HG03442 (cell line): ENCODE data around the gene ZNF813.
"Not testable (repeated sequence)": the region's sequence is repeated elsewhere in the genome, so short reads cannot be mapped to it uniquely, and the experiment has no call there.

ENCODE experiments used
- ATAC-seq: cut with Tn5 transposase; IDR thresholded peaks from one replicate; pipeline ENCODE4 v1.9.1; 2021; ENCODE audit warnings: mild to moderate bottlenecking, moderate library complexity; ENCODE audit not compliant: unreplicated experiment

ZNF813 gene

DNA sequence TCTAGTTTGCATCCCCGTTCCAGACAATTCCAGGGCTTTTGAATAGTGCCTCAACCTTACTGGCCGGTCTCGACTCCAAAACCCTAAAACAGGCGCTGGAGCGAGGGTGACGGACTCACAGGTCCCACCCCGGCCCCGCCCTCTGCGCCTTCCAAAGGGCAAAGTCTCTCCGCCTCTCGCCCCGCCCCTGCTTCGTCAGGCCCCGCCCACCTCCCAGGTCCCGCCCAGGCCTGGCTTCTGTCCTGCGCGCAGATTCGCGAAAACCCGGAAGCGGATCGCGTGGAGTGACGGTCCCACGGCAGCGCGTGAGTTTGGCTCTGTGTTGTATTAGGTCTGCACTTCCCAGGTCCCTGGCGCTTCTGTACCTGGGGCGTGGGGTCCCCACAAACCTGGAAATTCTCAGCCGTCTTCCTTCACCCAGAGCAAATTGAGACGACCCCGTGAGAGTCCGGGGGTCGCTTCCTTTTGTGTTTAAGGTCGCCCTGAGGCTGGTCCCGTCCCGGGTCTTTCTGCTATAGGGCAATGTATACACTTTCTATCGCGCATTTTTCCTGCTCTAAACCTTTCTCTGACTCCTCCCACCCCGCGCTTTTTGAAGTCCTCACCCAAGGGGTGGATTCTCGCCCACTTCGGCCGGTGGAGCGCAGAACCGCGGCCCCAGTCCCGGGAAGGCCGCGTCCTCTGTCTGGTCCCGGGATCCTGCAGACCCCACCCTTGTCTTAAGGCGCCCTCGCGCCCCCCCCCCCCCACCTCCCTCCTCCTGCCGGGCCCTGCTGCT lies at the start of gene ZNF813:
TSS of gene ZNF813 (plus strand) at position 249 of the 778 bp plus-strand sequence. CDS start 16,090 bp downstream, outside the sequence.
- ATAC-seq, result peak; percentile 79

DNA sequence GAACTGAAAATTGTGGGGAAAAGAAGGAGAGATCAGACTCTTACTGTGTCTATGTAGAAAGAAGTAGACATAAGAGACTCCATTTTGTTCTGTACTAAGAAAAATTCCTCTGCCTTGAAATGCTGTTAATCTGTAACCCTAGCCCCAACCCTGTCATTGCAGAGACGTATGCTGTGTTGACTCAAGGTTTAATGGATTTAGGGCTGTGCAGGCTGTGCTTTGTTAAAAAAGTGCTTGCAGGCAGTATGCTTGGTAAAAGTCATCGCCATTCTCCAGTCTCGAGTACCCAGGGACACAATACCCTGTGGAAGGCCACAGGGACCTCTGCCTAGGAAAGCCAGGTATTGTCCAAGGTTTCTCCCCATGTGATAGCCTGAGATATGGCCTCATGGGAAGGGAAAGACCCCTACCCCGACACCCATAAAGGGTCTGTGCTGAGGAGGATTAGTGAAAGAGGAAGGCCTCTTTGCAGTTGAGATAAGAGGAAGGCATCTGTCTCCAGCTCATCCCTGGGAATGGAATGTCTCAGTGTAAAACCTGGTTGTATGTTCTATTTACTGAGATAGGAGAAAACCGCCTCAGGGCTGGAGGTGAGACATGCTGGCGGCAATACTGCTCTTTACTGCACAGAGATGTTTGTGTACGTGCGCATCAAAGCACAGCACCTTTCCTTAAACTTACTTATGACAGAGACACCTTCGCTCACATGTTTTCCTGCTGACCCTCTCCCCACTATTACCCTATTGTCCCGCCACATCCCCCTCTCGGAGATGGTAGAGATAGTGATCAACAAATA lies 46.8 kb upstream of the ZNF813 start:
- ATAC-seq, result not testable (repeated sequence)

DNA sequence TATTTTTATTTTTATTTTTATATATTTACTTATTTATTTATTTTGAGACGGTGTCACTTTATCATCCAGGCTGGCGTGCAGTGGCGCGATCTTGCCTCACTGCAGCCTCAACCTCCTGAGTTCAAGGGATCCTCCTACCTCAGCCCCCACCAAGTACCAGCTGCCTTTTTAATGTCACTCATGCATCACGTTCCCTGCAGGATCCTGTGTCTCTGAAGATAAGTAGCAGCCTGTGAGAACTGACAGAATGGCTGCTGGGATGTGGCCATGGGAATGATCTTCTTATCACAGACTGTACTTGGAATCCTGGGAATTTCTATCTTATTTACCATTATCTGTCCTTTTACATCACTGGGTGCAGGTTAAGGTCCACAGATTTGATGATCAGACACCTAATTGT lies 45.0 kb upstream of the ZNF813 start:
- ATAC-seq, result no peak

DNA sequence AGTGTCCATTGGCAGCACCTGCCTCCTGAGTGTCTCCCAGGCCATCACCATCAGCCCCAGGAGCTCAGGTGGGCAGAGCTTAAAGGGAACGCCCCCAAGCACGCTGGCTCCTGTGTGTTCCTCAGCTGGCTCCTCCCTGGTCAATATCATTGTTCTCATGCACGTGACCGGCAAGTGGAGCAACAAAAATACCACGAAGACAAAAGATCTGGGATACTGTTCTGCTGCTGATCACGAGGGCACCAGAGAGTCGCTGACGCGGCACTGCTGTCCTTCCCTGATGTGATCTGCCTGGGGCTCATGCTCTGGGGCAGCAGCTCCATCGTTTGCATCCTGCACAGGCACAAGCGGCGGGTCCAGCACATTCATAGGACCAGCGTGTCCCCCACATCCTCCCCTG lies 44.5 kb upstream of the ZNF813 start:
- ATAC-seq, result not testable (repeated sequence)

DNA sequence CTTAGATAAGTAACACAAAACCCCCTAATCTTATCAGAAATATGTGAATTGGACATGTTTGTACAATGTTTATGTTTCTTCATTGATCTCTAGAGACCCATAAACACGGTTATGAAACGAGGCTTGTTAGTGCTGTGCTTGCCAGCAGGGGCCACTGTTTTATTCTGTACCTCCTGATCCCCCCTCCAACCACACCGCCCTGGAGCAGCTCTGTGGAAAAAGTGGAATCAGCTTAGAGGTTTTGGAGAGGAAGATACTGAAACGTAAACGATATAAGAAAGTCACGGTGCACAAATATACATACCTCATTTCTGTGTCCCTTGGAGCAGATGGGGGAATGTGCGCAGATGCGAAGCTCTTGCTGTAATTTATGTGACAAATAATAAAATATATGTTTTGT lies 43.9 kb upstream of the ZNF813 start:
- not testable (repeated sequence) for ATAC-seq

DNA sequence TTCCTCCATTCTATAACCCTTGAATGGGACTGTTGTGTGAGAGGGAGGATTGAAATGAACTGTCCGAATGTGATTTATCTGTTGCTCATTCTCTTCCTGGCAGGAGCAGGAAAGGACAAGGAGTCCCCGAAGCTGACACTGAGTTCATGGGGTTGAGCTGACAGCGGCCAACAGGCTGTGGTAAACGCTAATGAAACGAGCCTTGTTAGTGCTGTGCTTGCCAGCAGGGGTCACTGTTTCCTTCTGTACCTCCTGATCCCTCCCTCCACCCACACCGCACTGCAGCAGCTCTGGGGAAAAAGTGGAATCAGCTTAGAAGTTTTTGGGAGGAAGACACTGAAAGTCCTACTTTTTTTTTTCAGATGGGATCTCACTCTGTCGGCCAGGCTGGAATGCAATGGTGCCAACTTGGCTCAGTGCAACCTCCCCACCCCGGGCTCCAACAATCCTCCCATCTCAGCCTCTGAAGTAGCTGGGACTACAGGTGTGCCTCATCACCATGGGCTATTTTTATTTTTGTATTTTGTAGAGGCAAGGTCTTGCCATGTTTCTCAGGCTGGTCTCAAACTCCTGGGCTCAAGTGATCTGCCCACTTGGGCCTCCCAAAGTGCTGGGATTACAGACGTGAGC lies 42.5 kb upstream of the ZNF813 start:
- no peak for ATAC-seq

DNA sequence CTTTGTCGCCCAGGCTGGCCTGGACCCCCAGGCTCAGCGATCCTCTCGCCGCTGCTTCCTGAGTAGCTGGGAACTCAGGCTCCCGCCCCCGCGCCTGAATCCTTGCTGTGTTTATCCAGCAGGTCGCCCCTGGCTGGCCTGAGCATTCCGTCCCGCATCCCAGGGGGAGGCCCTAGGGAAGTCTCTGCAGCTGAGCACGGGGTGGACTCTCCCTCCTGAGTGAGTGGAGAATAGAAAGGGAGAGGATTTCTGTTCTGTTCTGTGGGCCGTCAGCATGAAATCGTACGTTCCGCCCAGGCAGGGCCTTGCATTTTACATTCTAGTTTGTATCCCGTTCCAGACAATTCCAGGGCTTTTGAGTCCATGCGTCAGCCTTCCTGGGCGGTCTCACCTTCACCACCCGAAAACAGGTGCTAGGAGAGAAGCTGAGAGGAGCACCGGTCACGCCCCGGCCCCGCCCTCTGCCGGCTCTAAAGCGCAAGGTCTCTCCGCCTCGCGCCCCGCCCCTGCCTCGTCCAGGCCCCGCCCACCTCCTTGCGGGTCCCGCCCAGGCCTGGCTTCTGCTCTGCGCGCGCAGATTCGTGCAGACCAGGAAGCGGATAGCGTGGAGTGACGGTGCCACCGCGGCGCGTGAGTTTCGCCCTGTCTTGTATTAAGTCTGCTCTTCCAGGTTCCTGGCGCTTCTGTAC lies 36.0 kb upstream of the ZNF813 start, which contains the start of gene ZNF761:
TSS of gene ZNF761 (plus strand) at position 586 of the 689 bp plus-strand sequence. CDS start 15,285 bp downstream, outside the sequence.
- ATAC-seq, result peak; percentile 96

DNA sequence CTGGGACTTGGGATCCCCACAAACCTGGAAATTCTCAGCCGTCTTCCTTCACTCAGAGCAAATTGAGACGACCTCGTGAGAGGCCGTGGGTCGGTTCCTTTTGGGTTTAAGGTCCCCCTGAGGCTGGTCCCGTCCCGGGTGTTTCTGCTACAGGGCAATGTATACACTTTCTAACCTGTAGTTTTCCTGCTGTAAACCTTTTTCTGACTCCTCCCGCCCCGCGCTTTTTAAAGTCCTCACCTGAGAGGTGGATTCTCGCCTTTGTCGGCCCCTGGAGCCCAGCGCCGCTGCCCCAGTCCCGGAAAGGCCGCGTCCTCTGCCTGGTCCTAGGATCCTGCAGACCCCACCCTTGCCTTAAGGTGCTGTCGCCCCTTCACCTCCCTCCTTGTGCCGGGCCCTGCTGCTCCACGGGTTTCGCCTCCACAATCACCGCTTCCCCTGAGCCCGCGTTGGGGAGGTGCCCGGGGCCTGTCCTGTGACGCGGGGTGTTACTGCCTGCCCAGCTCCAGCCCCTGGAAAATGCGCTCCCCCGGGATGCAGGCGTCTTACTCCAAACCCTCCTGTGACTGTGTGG lies 35.4 kb upstream of the ZNF813 start:
- peak; percentile 19 for ATAC-seq

DNA sequence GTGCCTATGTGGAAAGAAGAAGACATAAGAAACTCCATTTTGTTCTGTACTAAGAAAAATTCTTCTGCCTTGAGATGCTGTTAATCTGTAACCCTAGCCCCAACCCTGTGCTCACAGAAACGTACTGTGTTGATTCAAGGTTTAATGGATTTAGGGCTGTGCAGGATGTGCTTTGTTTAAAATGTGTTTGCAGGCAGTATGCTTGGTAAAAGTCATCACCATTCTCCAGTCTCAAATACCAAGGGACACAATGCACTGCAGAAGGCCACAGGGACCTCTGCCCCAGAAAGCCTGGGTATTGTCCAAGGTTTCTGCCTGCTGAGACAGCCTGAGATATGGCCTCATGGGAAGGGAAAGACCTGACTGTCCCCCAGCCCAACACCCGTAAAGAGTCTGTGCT lies 23.7 kb upstream of the ZNF813 start:
- ATAC-seq, result not testable (repeated sequence)

DNA sequence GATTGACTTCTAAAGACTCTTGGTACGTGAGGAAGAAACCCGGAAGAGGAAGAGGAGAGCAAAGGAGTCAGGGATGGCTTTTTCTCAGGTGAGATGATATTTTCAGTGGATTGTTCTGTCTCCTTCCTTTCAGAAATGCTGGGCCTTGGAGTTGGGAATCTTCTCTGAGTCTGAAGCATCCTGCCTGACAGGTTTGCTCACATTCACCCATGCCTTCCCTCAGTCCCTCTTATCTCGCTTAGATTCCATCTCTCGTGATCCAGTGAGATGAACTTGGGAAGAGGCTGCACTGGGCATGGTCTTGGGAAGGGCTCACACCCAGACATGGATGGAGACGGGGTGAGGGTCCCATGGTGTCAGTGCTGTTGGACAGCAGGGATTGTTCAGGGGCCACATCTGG lies 20.3 kb upstream of the ZNF813 start:
- not testable (repeated sequence) for ATAC-seq

DNA sequence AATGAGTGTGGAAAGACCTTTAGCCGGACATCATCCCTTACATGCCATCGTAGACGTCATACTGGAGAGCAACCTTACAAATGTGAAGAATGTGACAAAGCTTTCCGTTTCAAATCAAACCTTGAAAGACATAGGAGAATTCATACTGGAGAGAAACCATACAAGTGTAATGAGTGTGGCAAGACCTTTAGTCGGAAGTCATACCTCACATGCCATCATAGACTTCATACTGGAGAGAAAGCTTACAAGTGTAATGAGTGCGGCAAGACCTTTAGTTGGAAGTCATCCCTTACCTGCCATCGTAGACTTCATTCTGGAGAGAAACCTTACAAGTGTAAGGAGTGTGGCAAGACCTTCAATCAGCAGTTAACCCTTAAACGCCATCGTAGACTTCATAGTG lies 11.7 kb upstream of the ZNF813 start:
- no peak for ATAC-seq

DNA sequence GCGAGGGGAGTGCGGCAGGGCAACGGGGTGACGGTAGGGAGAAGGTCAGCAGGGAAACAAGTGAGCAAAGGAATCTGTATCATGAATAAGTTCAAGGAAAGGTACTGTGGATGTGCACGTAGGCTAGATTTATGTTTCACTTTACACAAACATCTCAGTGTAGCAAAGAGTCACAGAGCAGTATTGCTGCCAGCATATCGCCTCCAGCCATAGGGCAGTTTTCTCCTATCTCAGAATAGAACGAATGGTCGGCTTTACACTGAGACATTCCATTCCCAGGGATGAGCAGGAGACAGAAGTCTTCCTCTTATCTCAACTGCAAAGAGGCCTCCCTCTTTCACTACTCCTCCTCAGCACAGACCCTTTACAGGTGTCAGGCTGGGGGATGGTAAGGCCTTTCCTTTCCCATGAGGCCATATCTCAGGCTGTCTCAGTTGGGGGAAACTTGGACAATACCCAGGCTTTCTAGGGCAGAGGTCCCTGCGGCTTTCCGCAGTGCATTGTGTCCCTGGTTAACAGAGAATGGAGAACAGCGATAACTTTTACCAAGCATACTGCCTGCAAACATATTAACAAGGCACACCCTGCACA lies 7.3 kb upstream of the ZNF813 start:
- ATAC-seq, result not testable (repeated sequence)

DNA sequence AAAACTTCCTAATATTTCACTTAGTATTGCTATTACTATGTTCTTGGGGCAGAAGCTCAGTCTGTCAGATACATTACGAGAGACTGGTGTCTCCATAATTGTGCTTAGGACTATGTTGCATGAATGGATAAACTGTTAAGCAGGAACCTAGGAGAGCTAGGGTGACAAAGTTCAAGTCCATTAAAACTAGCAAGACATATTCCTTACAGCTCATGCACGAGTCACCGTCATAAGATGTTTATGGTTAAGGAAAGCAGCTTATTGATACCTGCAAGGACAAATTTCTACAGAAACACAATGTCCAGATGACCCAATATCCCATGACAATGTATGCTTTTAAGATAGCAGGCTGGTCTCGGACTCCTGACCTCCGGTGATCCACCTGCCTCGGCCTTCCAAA lies 5.7 kb upstream of the ZNF813 start:
- ATAC-seq, result no peak

DNA sequence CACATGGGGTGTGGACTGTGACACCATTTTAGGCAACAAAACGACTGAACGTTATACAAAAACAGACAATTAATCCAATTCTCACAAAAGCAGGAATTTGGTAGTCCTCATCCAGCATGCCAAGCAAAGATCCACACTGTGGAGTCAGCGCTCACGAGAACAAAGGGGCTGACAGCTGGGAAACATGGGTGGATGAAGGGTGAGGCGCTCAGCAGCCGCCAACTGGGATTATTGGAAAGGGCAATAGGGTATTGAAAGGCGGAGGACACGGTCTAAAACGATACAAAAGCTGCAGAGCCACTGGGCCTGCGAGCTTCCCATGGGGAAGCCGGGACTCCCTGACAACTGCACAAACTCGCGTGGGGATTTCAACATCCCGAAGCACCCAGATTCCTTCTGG lies 4.7 kb upstream of the ZNF813 start:
- no peak for ATAC-seq

DNA sequence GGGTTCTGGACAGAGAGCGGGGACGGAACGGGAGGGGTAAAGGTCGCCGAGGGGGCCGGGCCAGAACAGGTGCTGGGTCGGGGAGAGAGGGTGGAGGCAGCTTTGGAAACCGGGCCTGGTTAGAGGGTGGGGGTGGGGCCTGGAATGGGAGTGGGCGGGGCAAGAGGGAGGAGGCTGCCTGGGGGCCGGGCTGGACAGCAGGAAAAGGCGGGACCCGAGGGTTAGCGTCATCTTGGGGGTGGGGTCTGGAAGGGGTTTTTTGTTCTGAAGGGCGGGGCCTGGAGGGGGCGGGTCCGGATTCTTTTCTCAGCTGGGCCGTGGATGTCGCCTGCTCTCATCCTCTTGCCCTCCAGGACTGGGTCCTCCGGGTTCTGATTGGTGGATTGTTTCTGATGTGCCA lies 4.3 kb upstream of the ZNF813 start:
- no peak for ATAC-seq

DNA sequence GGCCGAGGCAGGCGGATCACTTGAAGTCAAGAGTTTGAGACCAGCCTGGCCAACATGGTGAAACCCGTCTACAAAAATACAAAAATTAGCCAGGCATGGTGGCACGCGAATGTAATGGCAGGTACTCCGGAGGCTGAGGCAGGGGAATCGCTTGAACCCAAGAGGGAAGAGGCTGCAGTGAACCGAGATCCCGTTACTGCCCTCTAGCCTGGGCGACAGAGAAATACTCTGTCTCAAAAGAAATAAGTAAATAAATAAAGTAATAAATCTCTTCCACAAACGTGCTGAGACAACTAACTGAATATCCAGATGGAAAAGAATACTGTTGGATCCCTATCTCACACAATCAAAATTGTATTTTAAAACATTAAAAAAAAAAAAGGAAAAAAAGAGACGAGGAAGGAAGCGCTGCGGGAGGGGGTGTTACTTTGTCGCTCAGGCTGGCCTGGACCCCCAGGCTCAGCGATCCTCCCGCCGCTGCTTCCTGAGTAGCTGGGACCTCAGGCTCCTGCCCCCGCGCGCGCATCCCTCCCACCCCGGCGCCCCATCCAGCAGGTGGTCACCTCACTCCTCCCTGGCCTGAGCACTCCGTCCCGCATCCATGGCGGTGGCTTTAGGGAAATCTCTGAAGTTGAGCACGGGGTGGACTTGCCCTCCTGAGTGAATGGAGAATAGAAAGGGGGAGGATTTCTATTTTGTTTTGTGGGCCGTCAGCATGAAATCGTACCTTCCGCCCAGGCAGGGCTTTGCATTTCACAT lies 628 bp upstream of the ZNF813 start:
- peak; percentile 21 for ATAC-seq

DNA sequence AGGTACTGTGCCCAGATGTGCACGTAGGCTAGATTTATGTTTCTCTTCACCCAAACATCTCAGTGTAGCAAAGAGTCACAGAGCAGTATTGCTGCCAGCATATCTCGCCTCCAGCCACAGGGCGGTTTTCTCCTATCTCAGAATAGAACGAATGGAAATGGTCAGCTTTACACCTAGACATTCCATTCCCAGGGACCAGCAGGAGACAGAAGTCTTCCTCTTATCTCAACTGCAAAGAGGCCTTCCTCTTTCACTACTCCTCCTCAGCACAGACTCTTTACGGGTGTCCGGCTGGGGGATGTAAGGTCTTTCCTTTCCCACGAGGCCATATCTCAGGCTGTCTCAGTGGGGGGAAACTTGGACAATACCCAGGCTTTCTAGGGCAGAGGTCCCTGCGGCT lies 1.1 kb downstream of the ZNF813 start:
- not testable (repeated sequence) for ATAC-seq

DNA sequence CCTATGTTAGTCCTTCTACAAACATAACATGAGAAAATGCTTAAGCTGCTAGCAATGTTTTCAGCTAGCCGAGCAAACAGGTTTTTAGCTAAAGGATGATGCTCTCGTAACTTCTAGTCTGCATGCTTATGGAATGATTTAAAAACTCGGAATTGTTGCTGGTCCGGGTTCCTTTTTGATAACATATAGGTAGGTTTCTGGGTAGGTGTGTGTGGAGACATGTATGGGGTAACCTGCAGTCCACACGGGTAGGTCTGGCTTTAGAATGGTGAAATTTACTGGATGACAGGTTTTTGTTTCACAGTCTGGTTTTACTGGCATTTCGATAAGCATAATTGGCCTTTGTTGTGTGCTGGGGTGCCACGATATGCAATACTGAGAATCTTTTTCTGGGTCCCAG lies 4.4 kb downstream of the ZNF813 start:
- no peak for ATAC-seq

DNA sequence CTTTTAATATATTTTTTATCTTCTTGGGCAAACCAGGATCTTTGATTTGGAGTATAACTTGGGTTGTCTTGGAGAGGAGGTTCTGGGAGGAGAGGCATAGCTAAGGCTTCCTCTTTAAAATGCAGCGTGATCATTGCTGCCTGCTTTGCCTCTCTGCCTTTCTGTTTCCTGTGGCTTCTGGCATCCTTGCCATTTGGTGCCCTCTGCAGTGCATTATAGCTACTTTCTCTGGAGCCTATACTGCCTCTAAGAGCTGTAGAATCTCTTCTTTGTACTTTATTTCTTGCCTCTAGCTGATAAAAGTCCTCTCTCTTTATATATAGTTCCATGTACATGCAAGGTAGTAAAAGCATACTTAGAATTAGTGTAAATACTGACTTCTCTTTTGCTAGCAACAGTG lies 7.3 kb downstream of the ZNF813 start:
- not testable (repeated sequence) for ATAC-seq
